ENCODE results near the gene PPT2. TPM values are rescaled to one million over a fixed set of nuclear protein-coding genes. Genes with fewer than 3 reads are reported as not detected.

PPT2 gene
- total and polyA plus RNA-seq, 2 of the 8 experiments (the other 6 are each of a cell fraction or from before 2014, with no cell fraction given): 24.1 to 39.5 TPM

- Histone ChIP-seq H3K79me2 (ENCODE audit: control insufficient read depth in 1 of 2, insufficient read depth in 2 of 2, low read length in 2 of 2) (no peaks in the 10 kb centered on the region), H3K27ac (ENCODE audit: low read depth, low read length) (no peak overlapping the region), H3K56ac (replicated peaks; ENCODE audit: insufficient read length, low read depth, low read length) (no peak overlapping the region), H2AK5ac (ENCODE audit: low read depth, low read length) (no peak overlapping the region), H3K9ac (replicated peaks in 1 of 4; ENCODE audit: extremely low read depth in 1 of 4, low read depth in 3 of 4, low read length in 3 of 4) (no peak overlapping the region), H2BK12ac (ENCODE audit: low read depth, low read length) (no peak overlapping the region), H3K79me1 (ENCODE audit: low read depth, low read length) (no peaks in the 10 kb centered on the region), H2AFZ (ENCODE audit: low read length) (no peak overlapping the region), H3K23me2 (ENCODE audit: low read depth, low read length) (no peaks in the 10 kb centered on the region), H3K4ac (replicated peaks; ENCODE audit: insufficient read length, low read depth, low read length) (peak overlapping the region; percentile 53), H2BK120ac (replicated peaks; ENCODE audit: low read depth, low read length) (no peak overlapping the region), H2BK15ac (ENCODE audit: low read length) (no peak overlapping the region), H3K18ac (ENCODE audit: extremely low read depth, low read length) (no peak overlapping the region), H4K91ac (replicated peaks; ENCODE audit: insufficient read length, low read length) (no peak overlapping the region), H3K27me3 (replicated peaks in 1 of 4; ENCODE audit: control insufficient read depth in 3 of 4, extremely low read depth in 1 of 4, insufficient read depth in 3 of 4, low read length in 3 of 4) (no peaks in the 10 kb centered on the region), H2BK20ac (ENCODE audit: low read length) (no peak overlapping the region), H4K5ac (ENCODE audit: insufficient read length, low read depth, low read length) (no peak overlapping the region), H3K23ac (ENCODE audit: insufficient read length) (no peak overlapping the region), H4K8ac (ENCODE audit: extremely low read depth, insufficient read depth, low read length) (no peak overlapping the region), H3K4me1 (replicated peaks in 1 of 4; ENCODE audit: control insufficient read depth in 3 of 4, insufficient read depth in 4 of 4, low read length in 3 of 4) (peaks cover 0 to 5% (median 2%) of the 10 kb centered on the region in 4 experiments; a peak in 3 of 7 replicates), H3K14ac (ENCODE audit: insufficient read length) (no peak overlapping the region), H4K20me1 (replicated peaks in 1 of 2; ENCODE audit: control insufficient read depth in 1 of 2, insufficient read depth in 2 of 2, low read length in 2 of 2) (peaks cover 4 to 5% of the 10 kb centered on the region in 2 experiments), H3K4me3 (ENCODE audit: extremely low read depth in 1 of 4, insufficient read depth in 2 of 4, low read depth in 3 of 4, low read length in 4 of 4) (no peak overlapping the region), H3K4me2 (ENCODE audit: insufficient read depth in 1 of 2, low read depth in 2 of 2, low read length in 2 of 2) (no peak overlapping the region), H3K9me3 (ENCODE audit: insufficient read depth in 2 of 2, low read depth in 1 of 2, low read length in 1 of 2) (no peaks in the 10 kb centered on the region), H3K36me3 (ENCODE audit: control insufficient read depth in 2 of 4, insufficient read depth in 4 of 4, low read length in 3 of 4) (peaks cover 2 to 16% (median 11%) of the 10 kb centered on the region in 4 experiments; a peak in 5 of 8 replicates), H2BK5ac (ENCODE audit: low read depth, low read length) (no peak overlapping the region)
- WGBS, 2 experiments (ENCODE audit: extremely low coverage in 1 of 2, insufficient coverage in 1 of 2, insufficient read length in 1 of 2, insufficient replicate concordance in 2 of 2, low coverage in 1 of 2, low lambda C conversion rate in 2 of 2, missing lambda C conversion rate in 1 of 2): 98% methylated on average over 7 of the region's 7 CpGs; no CpG with 5 or more reads in 1 of the 2 experiments
- FAIRE-seq: no peak
- no peak for DNase-seq (ENCODE audit: low read depth in 1 of 2, low spot score in 2 of 2)
- ChIA-PET POLR2A (ENCODE audit: partially characterized antibody) (interaction anchor here (0.8 to 6.8 kb wide), 11 partner anchors 9 to 46 kb away, joined by 3 to 49 read pairs (median 6); partner anchors contain the start of genes AGPAT1, ATF6B and PRRT1), CTCF (ENCODE audit: partially characterized antibody) (interaction anchor here (0.7 to 6.7 kb wide), 8 partner anchors 9 to 45 kb away, joined by 3 to 72 read pairs (median 3); partner anchors contain the start of gene PRRT1)
- TF ChIP-seq RBBP5 (IDR thresholded peaks at IDR 0.05; ENCODE audit: borderline replicate concordance, low read depth, low read length) (no peak), POLR2A (IDR thresholded peaks at IDR 0.05; ENCODE audit: control extremely low read depth in 1 of 2, low read depth in 2 of 2, low read length in 2 of 2) (0 out of 3 replicates have a peak, but pooled peaks of 1 of the 2 experiments have one; percentile 2)
Measured at GRCh38 chr6:32163559-32164258, 9.8 kb downstream of the PPT2 start.

Data from H1 (cell line).